KMS-11 (cell line): Measurements from ENCODE around the gene NRG2.

Experiments used
- H2AFZ ChIP-seq: fragments of 200-600 bp; sonication (generic); 2 replicates; pipeline ENCODE4 v1.6.1; 2016; ENCODE audit warnings: antibody characterized with exemption, mixed run types, low read depth
- H3K27ac ChIP-seq: fragments of 200-600 bp; sonication (generic); 2 replicates; pipeline ENCODE4 v1.6.1; 2016; ENCODE audit warnings: mild to moderate bottlenecking, mixed run types
- H3K27me3 ChIP-seq: fragments of 200-600 bp; sonication (generic); 2 replicates; pipeline ENCODE4 v1.6.1; 2017; ENCODE audit warnings: mild to moderate bottlenecking, low read depth, mixed run types, moderate library complexity; ENCODE audit not compliant: insufficient read depth
- H3K36me3 ChIP-seq: fragments of 200-600 bp; sonication (generic); 2 replicates; pipeline ENCODE4 v1.6.1; 2017; ENCODE audit warnings: mild to moderate bottlenecking, mixed run types; ENCODE audit not compliant: insufficient read depth
- H3K4me1 ChIP-seq: fragments of 200-600 bp; sonication (generic); 2 replicates; pipeline ENCODE4 v1.6.1; 2016; ENCODE audit warnings: mild to moderate bottlenecking, low read depth, mixed run types; ENCODE audit not compliant: poor library complexity, severe bottlenecking
- H3K4me2 ChIP-seq: fragments of 200-600 bp; sonication (generic); 2 replicates; pipeline ENCODE4 v1.7.0; 2016; ENCODE audit warnings: mild to moderate bottlenecking, mixed run types
- H3K4me3 ChIP-seq: fragments of 200-600 bp; sonication (generic); IDR thresholded peaks from 2 replicates; pipeline ENCODE4 v1.6.1; 2017; ENCODE audit warnings: low read depth, low read length, mixed read lengths; ENCODE audit not compliant: insufficient read depth
- H3K79me2 ChIP-seq: fragments of 200-600 bp; sonication (generic); 2 replicates; pipeline ENCODE4 v1.6.1; 2016; ENCODE audit warnings: low read depth, mixed run types; ENCODE audit not compliant: insufficient read depth
- H3K9ac ChIP-seq: fragments of 200-600 bp; sonication (generic); 2 replicates; pipeline ENCODE4 v1.6.1; 2016; ENCODE audit warnings: mild to moderate bottlenecking, mixed run types
- H4K20me1 ChIP-seq: fragments of 200-600 bp; sonication (generic); 2 replicates; pipeline ENCODE4 v1.6.1; 2016; ENCODE audit warnings: mild to moderate bottlenecking, mixed run types; ENCODE audit not compliant: insufficient read depth
- CTCF ChIP-seq: fragments of 200-600 bp; sonication (generic); conservative IDR thresholded peaks from 2 replicates; pipeline ENCODE4 v1.6.1; 2017; ENCODE audit warnings: low read depth, mild to moderate bottlenecking, antibody characterized with exemption, low read length, moderate library complexity, mixed read lengths

Gene NRG2

GRCh38 chr5:139851558-139851957, 191.5 kb downstream of the NRG2 start:
- TF ChIP-seq CTCF, result no peak
- Histone ChIP-seq H3K4me3 (no peak overlapping the region), H3K27ac (no peak overlapping the region), H2AFZ (no peak overlapping the region), H3K36me3 (no peaks in the 10 kb centered on the region), H3K27me3 (no peaks in the 10 kb centered on the region), H3K79me2 (no peaks in the 10 kb centered on the region), H3K9ac (no peak overlapping the region), H3K4me1 (no peaks in the 10 kb centered on the region), H3K4me2 (no peak overlapping the region), H4K20me1 (no peaks in the 10 kb centered on the region)

- Histone ChIP-seq H3K4me2 (no peak overlapping the region), H3K27ac (no peak overlapping the region), H3K4me3 (no peak overlapping the region), H3K9ac (no peak overlapping the region), H4K20me1 (no peaks in the 10 kb centered on the region), H3K36me3 (no peaks in the 10 kb centered on the region), H3K4me1 (no peaks in the 10 kb centered on the region), H3K27me3 (no peaks in the 10 kb centered on the region), H3K79me2 (no peaks in the 10 kb centered on the region), H2AFZ (no peak overlapping the region)
- no peak for TF ChIP-seq CTCF
These were observed 192.6 kb downstream of the NRG2 start for GRCh38 chr5:139850423-139851016.

GRCh38 chr5:139849942-139850341, 193.2 kb downstream of the NRG2 start:
- Histone ChIP-seq H3K9ac (no peak overlapping the region), H4K20me1 (no peaks in the 10 kb centered on the region), H3K4me1 (no peaks in the 10 kb centered on the region), H3K4me2 (no peak overlapping the region), H3K27me3 (no peaks in the 10 kb centered on the region), H3K4me3 (no peak overlapping the region), H3K79me2 (no peaks in the 10 kb centered on the region), H3K27ac (no peak overlapping the region), H3K36me3 (no peaks in the 10 kb centered on the region), H2AFZ (no peak overlapping the region)
- TF ChIP-seq CTCF, result no peak

GRCh38 chr5:139849501-139849900, 193.6 kb downstream of the NRG2 start:
- Histone ChIP-seq H3K9ac (no peak overlapping the region), H4K20me1 (no peaks in the 10 kb centered on the region), H3K27me3 (no peaks in the 10 kb centered on the region), H3K4me2 (no peak overlapping the region), H3K79me2 (no peaks in the 10 kb centered on the region), H3K4me1 (no peaks in the 10 kb centered on the region), H3K4me3 (no peak overlapping the region), H3K36me3 (no peaks in the 10 kb centered on the region), H3K27ac (no peak overlapping the region), H2AFZ (no peak overlapping the region)
- no peak for TF ChIP-seq CTCF
